Osteoblast (primary cell): ENCODE measurements around the gene POLD1. TPM values are rescaled to one million over a fixed set of nuclear protein-coding genes. Genes with fewer than 3 reads are reported as not detected.
"Not testable (repeated sequence)": the region's sequence is repeated elsewhere in the genome, so short reads cannot be mapped to it uniquely, and the experiment has no call there.

Experiments
- DNase-seq: peaks from one replicate; pipeline ENCODE4 v3.0.0; 2011; ENCODE audit warnings: low spot score, mixed read lengths; ENCODE audit not compliant: insufficient read length; ENCODE audit errors: missing footprints
- H2AFZ ChIP-seq: 2 replicates; pipeline ENCODE4 v1.6.0; 2011; ENCODE audit warnings: mild to moderate bottlenecking, low read length
- H3K27ac ChIP-seq: 2 replicates; pipeline ENCODE4 v1.5.1; 2011; ENCODE audit warnings: mild to moderate bottlenecking, low read depth, low read length, moderate library complexity
- H3K27me3 ChIP-seq: 2 replicates; pipeline ENCODE4 v1.6.0; 2012; ENCODE audit warnings: mild to moderate bottlenecking, control low read depth, inconsistent platforms, low read length, moderate library complexity; ENCODE audit not compliant: insufficient read depth
- H3K36me3 ChIP-seq: 2 replicates; pipeline ENCODE4 v1.5.1; 2011; ENCODE audit warnings: mild to moderate bottlenecking, low read length, control low read depth, moderate library complexity; ENCODE audit not compliant: insufficient read depth
- H3K4me1 ChIP-seq: 2 replicates; pipeline ENCODE4 v1.5.1; 2011; ENCODE audit warnings: mild to moderate bottlenecking, low read length, control low read depth, moderate library complexity; ENCODE audit not compliant: insufficient read depth
- H3K4me2 ChIP-seq: 2 replicates; pipeline ENCODE4 v1.6.0; 2011; ENCODE audit warnings: mild to moderate bottlenecking, low read length; ENCODE audit not compliant: insufficient read depth
- H3K4me3 ChIP-seq: fragments of 200-600 bp; sonication (generic); 3 replicates; pipeline ENCODE4 v1.5.1; 2012; ENCODE audit warnings: mild to moderate bottlenecking, low read length, inconsistent platforms; ENCODE audit not compliant: insufficient read depth
- H3K79me2 ChIP-seq: 2 replicates; pipeline ENCODE4 v1.6.0; 2012; ENCODE audit warnings: mild to moderate bottlenecking, low read length, control low read depth, inconsistent platforms; ENCODE audit not compliant: insufficient read depth
- H3K9me3 ChIP-seq: 2 replicates; pipeline ENCODE4 v1.5.1; 2011; ENCODE audit warnings: low read depth, low read length, control low read depth
- H4K20me1 ChIP-seq: 2 replicates; pipeline ENCODE4 v1.6.0; 2012; ENCODE audit warnings: mild to moderate bottlenecking, low read length, control low read depth; ENCODE audit not compliant: insufficient read depth
- CTCF ChIP-seq: IDR thresholded peaks from 2 replicates; pipeline ENCODE4 v1.5.1; 2011; ENCODE audit warnings: mild to moderate bottlenecking, low read depth, low read length, moderate library complexity; ENCODE audit errors: extremely low read depth
- total RNA-seq: library from RNA; depleted of rRNA; stranded (reverse); fragments of >200 nt; gene quantifications from 2 replicates; pipeline ENCODE4 v1.2.3, GENCODE V29; 2012

Gene POLD1
- 14.7 and 15.6 TPM in 2 replicates for total RNA-seq

- Histone ChIP-seq H3K9me3 (no peaks in the 10 kb centered on the region), H3K27me3 (no peaks in the 10 kb centered on the region), H3K4me1 (peaks cover 16% of the 10 kb centered on the region), H3K36me3 (peaks cover 33% of the 10 kb centered on the region), H3K4me3 (peak within 1 kb of the TSS; percentile 88), H3K27ac (peak within 1 kb of the TSS; percentile 81), H2AFZ (peak within 1 kb of the TSS; percentile 88), H3K4me2 (peak within 1 kb of the TSS; percentile 100), H4K20me1 (peaks cover 6% of the 10 kb centered on the region), H3K79me2 (peaks cover 22% of the 10 kb centered on the region)
- DNase-seq = peak; percentile 100
- TF ChIP-seq CTCF = no peak
Observed at GRCh38 chr19:50383852-50384684, at the start of gene POLD1. POLD1 (plus strand) TSS chr19:50384347; CDS start chr19:50398852, 14,505 bp downstream.

GRCh38 chr19:50334741-50335421, 49.3 kb upstream of the POLD1 start:
- peak; percentile 32 for DNase-seq
- Histone ChIP-seq H2AFZ (no peak overlapping the region), H3K9me3 (no peaks in the 10 kb centered on the region), H4K20me1 (no peaks in the 10 kb centered on the region), H3K36me3 (no peaks in the 10 kb centered on the region), H3K79me2 (no peaks in the 10 kb centered on the region), H3K4me1 (peaks cover 9% of the 10 kb centered on the region), H3K27me3 (peaks cover 27% of the 10 kb centered on the region), H3K27ac (no peak overlapping the region), H3K4me2 (no peak overlapping the region), H3K4me3 (no peak overlapping the region)
- TF ChIP-seq CTCF = no peak

GRCh38 chr19:50337031-50337430, 47.1 kb upstream of the POLD1 start:
- not testable (repeated sequence) for H3K27me3 ChIP-seq, H2AFZ ChIP-seq, DNase-seq, H3K36me3 ChIP-seq, H3K79me2 ChIP-seq, H3K27ac ChIP-seq, H4K20me1 ChIP-seq, H3K4me3 ChIP-seq, H3K4me2 ChIP-seq, H3K9me3 ChIP-seq, H3K4me1 ChIP-seq

- Histone ChIP-seq H3K27me3 (no peaks in the 10 kb centered on the region), H3K79me2 (no peaks in the 10 kb centered on the region), H3K27ac (no peak overlapping the region), H3K4me2 (no peak overlapping the region), H3K9me3 (peaks cover 9% of the 10 kb centered on the region), H3K4me3 (no peak overlapping the region), H2AFZ (no peak overlapping the region), H3K36me3 (no peaks in the 10 kb centered on the region), H3K4me1 (no peaks in the 10 kb centered on the region), H4K20me1 (no peaks in the 10 kb centered on the region)
- DNase-seq = no peak
- TF ChIP-seq CTCF = no peak
Observed at GRCh38 chr19:50340331-50340730, 43.8 kb upstream of the POLD1 start.
